Duodenal mucosa (tissue), 2 donors: ENCODE measurements around the gene ASPG.

Source experiments
- H3K27ac ChIP-seq: one replicate; pipeline ENCODE4 v1.7.0; 2013; ENCODE audit warnings: low read depth, low read length
- H3K27me3 ChIP-seq, 2 donors: one replicate each; pipeline ENCODE4 v1.7.0; 2013; ENCODE audit warnings: low read length in 2 of 2, control low read depth in 1 of 2; ENCODE audit not compliant: insufficient read depth in 2 of 2, control insufficient read depth in 1 of 2
- H3K36me3 ChIP-seq, 2 donors: one replicate each; pipeline ENCODE4 v1.7.0; 2013; ENCODE audit warnings: low read length in 2 of 2, control low read depth in 1 of 2; ENCODE audit not compliant: insufficient read depth in 2 of 2, control insufficient read depth in 1 of 2
- H3K4me1 ChIP-seq, 2 donors: one replicate each; pipeline ENCODE4 v1.7.0; 2013; ENCODE audit warnings: low read length in 2 of 2, control low read depth in 1 of 2; ENCODE audit not compliant: insufficient read depth in 2 of 2, control insufficient read depth in 1 of 2
- H3K4me3 ChIP-seq, 2 donors: one replicate each; pipeline ENCODE4 v1.7.0; 2013; ENCODE audit warnings: low read length in 2 of 2, low read depth in 1 of 2
- H3K9ac ChIP-seq, 2 donors: one replicate each; pipeline ENCODE4 v1.7.0; 2013; ENCODE audit warnings: low read length in 2 of 2, low read depth in 1 of 2
- H3K9me3 ChIP-seq, 2 donors: one replicate each; pipeline ENCODE4 v1.7.0; 2013; ENCODE audit warnings: low read length in 2 of 2, control low read depth in 1 of 2; ENCODE audit not compliant: control insufficient read depth in 1 of 2

Gene ASPG

GRCh38 chr14:104142136-104142945 lies 56.8 kb downstream of the ASPG start:
- Histone ChIP-seq H3K27ac (no peak overlapping the region), H3K36me3 (no peaks in the 10 kb centered on the region), H3K9me3 (no peaks in the 10 kb centered on the region), H3K27me3 (peaks cover 8 to 15% of the 10 kb centered on the region in 2 donors), H3K4me3 (no peak overlapping the region), H3K9ac (no peak overlapping the region), H3K4me1 (peaks cover 3 to 7% of the 10 kb centered on the region in 2 donors)

- Histone ChIP-seq H3K9ac (no peak overlapping the region), H3K27ac (no peak overlapping the region), H3K4me3 (no peak overlapping the region), H3K36me3 (no peaks in the 10 kb centered on the region), H3K27me3 (peaks cover 7 to 12% of the 10 kb centered on the region in 2 donors), H3K4me1 (peaks cover 0 to 2% of the 10 kb centered on the region in 2 donors), H3K9me3 (no peaks in the 10 kb centered on the region)
These were observed 57.5 kb downstream of the ASPG start for GRCh38 chr14:104142946-104143470.

- H3K36me3 ChIP-seq: no peaks in the 10 kb centered on the region
- H3K4me3 ChIP-seq: no peak overlapping the region
- H3K4me1 ChIP-seq: no peaks in the 10 kb centered on the region
- H3K27me3 ChIP-seq: peaks cover 7 to 11% of the 10 kb centered on the region in 2 donors
- H3K27ac ChIP-seq: no peak overlapping the region
- no peaks in the 10 kb centered on the region for H3K9me3 ChIP-seq
- H3K9ac ChIP-seq: no peak overlapping the region
These were observed 58.3 kb downstream of the ASPG start for GRCh38 chr14:104143521-104144452.

GRCh38 chr14:104144453-104144790 lies 58.9 kb downstream of the ASPG start:
- H3K9ac ChIP-seq: no peak overlapping the region
- H3K27me3 ChIP-seq: peaks cover 1 to 6% of the 10 kb centered on the region in 2 donors
- H3K36me3 ChIP-seq: no peaks in the 10 kb centered on the region
- no peaks in the 10 kb centered on the region for H3K4me1 ChIP-seq
- H3K9me3 ChIP-seq: no peaks in the 10 kb centered on the region
- no peak overlapping the region for H3K4me3 ChIP-seq
- H3K27ac ChIP-seq: no peak overlapping the region

- no peak overlapping the region for H3K4me3 ChIP-seq
- no peaks in the 10 kb centered on the region for H3K36me3 ChIP-seq
These were observed 59.7 kb downstream of the ASPG start for GRCh38 chr14:104144911-104145825.

GRCh38 chr14:104145826-104146601 lies 60.5 kb downstream of the ASPG start:
- Histone ChIP-seq H3K27ac (no peak overlapping the region), H3K9me3 (no peaks in the 10 kb centered on the region), H3K4me3 (no peak overlapping the region), H3K4me1 (no peaks in the 10 kb centered on the region), H3K36me3 (no peaks in the 10 kb centered on the region), H3K27me3 (no peaks in the 10 kb centered on the region), H3K9ac (no peak overlapping the region)

More at GRCh38 chr14:104144911-104145825, 59.7 kb downstream of the ASPG start:
- H3K4me1 ChIP-seq: no peaks in the 10 kb centered on the region
- H3K27ac ChIP-seq: no peak overlapping the region
- H3K27me3 ChIP-seq: peaks cover 0 to 2% of the 10 kb centered on the region in 2 donors
- no peak overlapping the region for H3K9ac ChIP-seq
- H3K9me3 ChIP-seq: no peaks in the 10 kb centered on the region

- no peaks in the 10 kb centered on the region for H3K36me3 ChIP-seq
- H3K27ac ChIP-seq: no peak overlapping the region
- H3K4me1 ChIP-seq: no peaks in the 10 kb centered on the region
- H3K4me3 ChIP-seq: no peak overlapping the region
- H3K9ac ChIP-seq: no peak overlapping the region
- H3K9me3 ChIP-seq: no peaks in the 10 kb centered on the region
- no peaks in the 10 kb centered on the region for H3K27me3 ChIP-seq
These were observed 61.3 kb downstream of the ASPG start for GRCh38 chr14:104146651-104147345.

- Histone ChIP-seq H3K27ac (no peak overlapping the region), H3K4me1 (no peaks in the 10 kb centered on the region), H3K9me3 (no peaks in the 10 kb centered on the region), H3K9ac (no peak overlapping the region), H3K27me3 (no peaks in the 10 kb centered on the region), H3K4me3 (no peak overlapping the region), H3K36me3 (no peaks in the 10 kb centered on the region)
These were observed 62.0 kb downstream of the ASPG start for GRCh38 chr14:104147346-104148125.
